Thoracic aorta (tissue), 2 donors: ENCODE measurements around the gene BRD3OS. TPM values are rescaled to one million over a fixed set of nuclear protein-coding genes. Genes with fewer than 3 reads are reported as not detected.
"Not testable (repeated sequence)": the region's sequence is repeated elsewhere in the genome, so short reads cannot be mapped to it uniquely, and the experiment has no call there.

Source experiments
- ATAC-seq: fragments of 150-250 bp; one replicate; pipeline ENCODE4 v1.8.0; 2017; ENCODE audit warnings: low read depth; ENCODE audit not compliant: insufficient number of reproducible peaks, low FRiP score
- DNase-seq: peaks from one replicate; pipeline ENCODE4 v3.0.0-alpha.2; 2020; ENCODE audit warnings: low spot score
- H3K27ac ChIP-seq, 2 donors: fragments of 200-600 bp; sonication (generic); 1 replicate in 1 of 2; 2 replicates in 1 of 2; pipeline ENCODE4 v1.5.1; 2016; ENCODE audit warnings: mild to moderate bottlenecking in 2 of 2, moderate library complexity in 2 of 2
- H3K27me3 ChIP-seq: fragments of 200-600 bp; sonication (generic); replicated peaks from 2 replicates; pipeline ENCODE4 v1.6.0; 2016; ENCODE audit warnings: mild to moderate bottlenecking; ENCODE audit not compliant: insufficient read depth
- H3K36me3 ChIP-seq: fragments of 200-600 bp; sonication (generic); one replicate; pipeline ENCODE4 v1.5.1; 2016
- H3K4me1 ChIP-seq, 2 donors: fragments of 200-600 bp; sonication (generic); 1 replicate in 1 of 2; 2 replicates in 1 of 2; pipeline versions ENCODE4 v1.5.1 to v1.6.0; 2016; ENCODE audit warnings: low read depth in 2 of 2, mild to moderate bottlenecking in 1 of 2; ENCODE audit not compliant: control insufficient read depth in 1 of 2
- H3K4me3 ChIP-seq: fragments of 200-600 bp; sonication (generic); 2 replicates; pipeline ENCODE4 v1.5.1; 2016; ENCODE audit warnings: mild to moderate bottlenecking
- H3K9me3 ChIP-seq: fragments of 200-600 bp; sonication (generic); 2 replicates; pipeline ENCODE4 v1.5.1; 2016
- total RNA-seq, 2 donors: library from RNA; depleted of rRNA; stranded (reverse); fragments of >200 nt; gene quantifications; one replicate each; pipeline versions ENCODE4 v1.1.0 to v1.2.3, GENCODE V29; 2016
- TF ChIP-seq, protein P1 (sequence below): fragments of 200-600 bp; sonication (generic); IDR thresholded peaks from one replicate; pipeline ENCODE4 v1.5.1; 2019; ENCODE audit warnings: antibody characterized with exemption

BRD3OS gene
- total RNA-seq, 2 donors from 2014 or later = 8.8 to 14.6 TPM

DNA sequence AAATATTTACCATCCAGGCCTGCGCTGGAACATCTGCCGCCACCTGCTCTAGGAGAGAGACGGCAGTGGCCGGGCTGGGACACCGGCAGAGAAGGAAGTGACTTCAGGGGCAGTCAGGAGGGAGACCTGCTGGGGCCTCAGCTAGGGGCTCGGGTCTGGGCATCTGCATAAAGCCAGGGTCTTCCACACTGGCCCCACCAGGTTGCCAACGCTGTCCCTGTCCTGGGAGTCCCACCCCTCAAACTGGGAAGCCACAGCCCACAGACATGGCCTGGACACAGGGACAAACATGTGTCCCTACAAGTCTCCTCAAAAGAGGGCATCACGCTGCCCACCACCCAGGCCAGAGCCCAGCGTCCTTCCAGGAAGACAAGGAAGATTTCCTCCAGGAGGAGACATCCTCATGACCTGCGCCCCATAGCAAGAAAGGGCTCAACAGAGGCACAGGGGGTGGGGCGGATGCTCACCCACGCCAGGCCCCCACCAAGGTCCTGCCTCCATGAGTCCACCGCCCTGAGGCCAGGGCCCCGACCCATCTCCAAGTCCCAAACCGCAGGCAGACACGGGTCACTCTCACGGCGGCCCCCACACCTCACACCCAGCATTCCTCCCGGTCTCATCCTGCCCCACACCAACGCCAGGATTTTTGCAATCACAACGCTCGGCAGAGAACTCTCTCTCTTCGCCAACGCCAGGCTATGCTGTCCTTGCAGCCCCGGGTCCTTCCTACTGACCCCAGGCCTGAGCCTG, 42.1 kb upstream of the BRD3OS start:
- DNase-seq (no peak), ATAC-seq (no peak)

DNA sequence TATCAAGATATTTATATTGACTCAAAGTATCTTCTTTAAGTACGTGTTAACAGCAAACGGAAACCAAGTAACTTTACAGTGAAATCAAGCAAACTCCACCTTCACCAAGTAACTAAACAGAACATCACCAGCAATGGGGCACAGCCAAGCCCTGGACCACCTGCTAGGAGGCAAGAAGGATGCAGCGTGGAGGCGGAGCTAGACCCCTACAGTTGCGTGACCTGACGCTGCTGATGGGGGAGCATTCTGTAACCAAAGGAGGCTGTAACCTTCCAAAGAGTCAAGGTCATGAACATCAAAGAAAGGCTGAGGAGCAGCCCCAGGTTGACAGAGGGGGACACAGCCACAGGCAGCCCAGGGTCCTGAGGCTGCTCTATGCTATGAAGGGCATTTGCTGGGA, 39.2 kb upstream of the BRD3OS start:
- TF ChIP-seq, protein P1, sequence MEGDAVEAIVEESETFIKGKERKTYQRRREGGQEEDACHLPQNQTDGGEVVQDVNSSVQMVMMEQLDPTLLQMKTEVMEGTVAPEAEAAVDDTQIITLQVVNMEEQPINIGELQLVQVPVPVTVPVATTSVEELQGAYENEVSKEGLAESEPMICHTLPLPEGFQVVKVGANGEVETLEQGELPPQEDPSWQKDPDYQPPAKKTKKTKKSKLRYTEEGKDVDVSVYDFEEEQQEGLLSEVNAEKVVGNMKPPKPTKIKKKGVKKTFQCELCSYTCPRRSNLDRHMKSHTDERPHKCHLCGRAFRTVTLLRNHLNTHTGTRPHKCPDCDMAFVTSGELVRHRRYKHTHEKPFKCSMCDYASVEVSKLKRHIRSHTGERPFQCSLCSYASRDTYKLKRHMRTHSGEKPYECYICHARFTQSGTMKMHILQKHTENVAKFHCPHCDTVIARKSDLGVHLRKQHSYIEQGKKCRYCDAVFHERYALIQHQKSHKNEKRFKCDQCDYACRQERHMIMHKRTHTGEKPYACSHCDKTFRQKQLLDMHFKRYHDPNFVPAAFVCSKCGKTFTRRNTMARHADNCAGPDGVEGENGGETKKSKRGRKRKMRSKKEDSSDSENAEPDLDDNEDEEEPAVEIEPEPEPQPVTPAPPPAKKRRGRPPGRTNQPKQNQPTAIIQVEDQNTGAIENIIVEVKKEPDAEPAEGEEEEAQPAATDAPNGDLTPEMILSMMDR = no peak
- no peaks in the 10 kb centered on the region for H3K27me3 ChIP-seq
- no peak for DNase-seq
- H3K4me1 ChIP-seq = peaks cover 0 to 9% of the 10 kb centered on the region in 2 donors
- H3K36me3 ChIP-seq = no peaks in the 10 kb centered on the region
- no peak for ATAC-seq
- no peak overlapping the region for H3K27ac ChIP-seq
- no peaks in the 10 kb centered on the region for H3K9me3 ChIP-seq
- no peak overlapping the region for H3K4me3 ChIP-seq

More for the DNA sequence above, 42.1 kb upstream of the BRD3OS start:
- Histone ChIP-seq H3K9me3 (no peaks in the 10 kb centered on the region), H3K36me3 (no peaks in the 10 kb centered on the region), H3K27me3 (no peaks in the 10 kb centered on the region), H3K4me3 (no peak overlapping the region), H3K4me1 (peaks cover 7 to 14% of the 10 kb centered on the region in 2 donors), H3K27ac (no peak overlapping the region)
- TF ChIP-seq, protein P1 = no peak

DNA sequence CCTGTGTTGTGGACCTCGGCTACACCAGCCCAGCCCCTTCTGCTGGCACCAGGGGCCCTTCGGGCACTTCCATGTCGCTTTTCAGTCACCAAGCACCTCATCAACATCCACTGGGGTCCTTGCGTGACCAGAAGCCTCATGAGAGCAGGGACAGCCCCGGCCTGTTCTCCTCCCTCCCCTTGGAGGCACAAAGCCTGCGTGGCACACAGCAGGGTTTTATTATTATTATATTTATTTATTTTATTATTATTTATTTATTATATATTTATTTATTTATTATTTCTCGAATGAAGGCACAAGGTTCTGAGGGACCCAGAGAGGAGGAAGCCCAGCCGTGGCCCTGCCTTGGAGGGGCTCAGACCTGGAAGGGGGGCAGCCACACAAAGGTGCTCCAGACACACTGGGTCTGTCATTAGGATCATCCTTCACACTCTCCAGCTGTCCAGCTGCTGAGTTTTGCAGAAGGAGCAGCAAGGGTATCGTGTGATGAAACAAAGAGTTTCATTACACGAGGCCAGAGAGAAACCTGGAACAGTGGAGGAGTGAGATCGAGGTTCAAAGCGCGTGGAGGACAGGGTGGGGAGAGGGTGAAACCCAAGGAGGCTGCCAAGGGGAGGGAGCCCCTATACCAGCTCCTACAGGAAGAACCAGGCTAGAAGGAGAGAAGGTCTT, 38.4 kb upstream of the BRD3OS start:
- no peak overlapping the region for H3K4me3 ChIP-seq
- TF ChIP-seq, protein P1 = no peak
- no peaks in the 10 kb centered on the region for H3K9me3 ChIP-seq
- no peak for ATAC-seq
- peaks cover 0 to 16% of the 10 kb centered on the region in 2 donors for H3K4me1 ChIP-seq
- DNase-seq = no peak
- H3K27me3 ChIP-seq = no peaks in the 10 kb centered on the region
- H3K36me3 ChIP-seq = no peaks in the 10 kb centered on the region
- no peak overlapping the region for H3K27ac ChIP-seq

DNA sequence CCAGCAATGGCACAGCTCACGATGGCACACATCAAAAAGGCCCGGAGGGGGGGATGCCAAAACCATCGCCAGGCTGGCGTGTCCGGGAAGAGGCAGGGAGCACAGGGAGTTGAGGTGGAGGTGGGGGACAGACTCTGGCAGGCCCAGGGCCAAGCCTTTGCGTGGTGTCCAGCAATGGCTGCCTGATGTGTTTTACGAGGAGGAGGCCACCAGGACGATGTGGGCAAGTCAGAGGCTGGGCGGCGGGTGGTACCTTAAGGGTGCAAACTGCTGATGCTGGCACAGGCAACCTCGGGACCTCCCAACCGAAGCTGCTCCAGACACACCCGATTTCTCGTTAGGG, 37.9 kb upstream of the BRD3OS start:
- no peaks in the 10 kb centered on the region for H3K27me3 ChIP-seq
- H3K4me3 ChIP-seq = no peak overlapping the region
- ATAC-seq (no peak), DNase-seq (no peak)
- H3K36me3 ChIP-seq = no peaks in the 10 kb centered on the region
- no peak overlapping the region for H3K27ac ChIP-seq
- peaks cover 0 to 16% of the 10 kb centered on the region in 2 donors for H3K4me1 ChIP-seq
- H3K9me3 ChIP-seq = no peaks in the 10 kb centered on the region
- TF ChIP-seq, protein P1 = no peak

DNA sequence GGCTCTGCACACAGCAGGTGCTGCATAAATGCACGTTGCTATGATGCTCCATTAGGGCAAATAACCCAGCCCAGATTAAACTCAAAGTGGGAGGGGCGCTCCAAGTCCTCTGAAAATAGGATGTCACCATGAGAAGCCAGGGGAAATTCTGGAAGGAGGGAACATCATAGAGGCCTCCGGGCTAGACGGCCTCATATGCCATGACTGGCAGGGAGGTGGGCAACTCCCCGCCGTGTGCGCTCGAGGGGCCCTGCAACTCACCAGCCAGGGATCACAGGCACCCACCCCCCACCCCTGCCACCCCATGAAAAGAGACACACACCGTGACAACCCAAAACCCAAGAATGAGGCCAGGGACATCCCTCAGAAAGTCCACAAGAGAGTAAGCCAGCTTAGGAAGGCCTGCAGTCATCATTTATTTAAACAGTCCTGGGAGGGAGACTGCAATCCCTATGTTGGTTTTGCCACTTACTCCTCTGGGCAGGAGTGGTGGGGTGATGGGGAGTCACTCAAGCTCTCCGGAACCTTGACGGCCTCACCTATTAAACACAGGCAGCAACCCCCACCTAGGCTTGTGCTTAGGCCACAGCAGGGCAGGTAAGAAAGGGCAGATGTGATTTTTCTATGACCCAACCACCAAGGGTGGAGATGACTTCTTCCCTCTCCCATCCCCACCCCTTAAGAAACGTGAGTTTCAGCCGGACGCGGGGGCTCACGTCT, 37.2 kb upstream of the BRD3OS start:
- H3K4me3 ChIP-seq = no peak overlapping the region

DNA sequence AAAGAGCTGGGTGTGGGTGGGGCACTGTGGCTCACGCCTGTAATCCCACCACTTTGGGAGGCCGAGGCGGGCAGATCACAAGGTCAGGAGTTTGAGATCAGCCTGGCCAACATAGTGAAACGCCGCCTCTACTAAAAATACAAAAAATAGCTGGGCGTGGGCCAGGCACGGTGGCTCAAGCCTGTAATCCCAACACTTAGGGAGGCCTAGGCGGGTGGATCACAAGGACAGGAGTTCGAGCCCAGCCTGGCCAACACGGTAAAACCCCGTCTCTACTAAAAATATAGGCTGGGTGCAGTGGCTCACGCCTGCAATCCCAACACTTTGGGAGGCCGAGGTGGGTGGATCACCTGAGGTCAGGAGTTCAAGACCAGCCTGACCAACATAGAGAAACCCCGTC, 36.5 kb upstream of the BRD3OS start:
- H3K4me1 ChIP-seq = peaks cover 3 to 23% of the 10 kb centered on the region in 2 donors
- H3K4me3 ChIP-seq, H3K36me3 ChIP-seq, H3K27ac ChIP-seq, ATAC-seq, H3K9me3 ChIP-seq, DNase-seq, H3K27me3 ChIP-seq: not testable (repeated sequence)

More for the DNA sequence above, 37.2 kb upstream of the BRD3OS start:
- Histone ChIP-seq H3K4me1 (peaks cover 0 to 16% of the 10 kb centered on the region in 2 donors), H3K36me3 (no peaks in the 10 kb centered on the region), H3K27ac (no peak overlapping the region), H3K9me3 (no peaks in the 10 kb centered on the region), H3K27me3 (no peaks in the 10 kb centered on the region)
- DNase-seq (no peak), ATAC-seq (no peak)
- TF ChIP-seq, protein P1 = no peak
